GM21515 (cell line): ENCODE results near the gene ASCC3.
"Not testable (repeated sequence)": the region's sequence is repeated elsewhere in the genome, so short reads cannot be mapped to it uniquely, and the experiment has no call there.

Experiments used
- ATAC-seq: cut with Tn5 transposase; IDR thresholded peaks from one replicate; pipeline ENCODE4 v1.9.1; 2021; ENCODE audit not compliant: unreplicated experiment

Gene ASCC3

GRCh38 chr6:100886076-100886475 lies 4.9 kb upstream of the ASCC3 start:
- no peak for ATAC-seq

- no peak for ATAC-seq
Observed at GRCh38 chr6:100883347-100883746, 2.2 kb upstream of the ASCC3 start.

- peak; percentile 20 for ATAC-seq
Observed at GRCh38 chr6:100881707-100882040, 545 bp upstream of the ASCC3 start.

GRCh38 chr6:100880149-100880852 lies 828 bp downstream of the ASCC3 start:
- no peak for ATAC-seq

GRCh38 chr6:100879317-100879716 lies 1.8 kb downstream of the ASCC3 start:
- ATAC-seq = no peak

- ATAC-seq = no peak
Observed at GRCh38 chr6:100877851-100878250, 3.3 kb downstream of the ASCC3 start.

GRCh38 chr6:100876251-100876650 lies 4.9 kb downstream of the ASCC3 start:
- ATAC-seq = no peak

GRCh38 chr6:100865525-100865924 lies 15.6 kb downstream of the ASCC3 start:
- no peak for ATAC-seq

GRCh38 chr6:100862063-100862462 lies 19.1 kb downstream of the ASCC3 start:
- no peak for ATAC-seq

GRCh38 chr6:100856146-100856545 lies 25.0 kb downstream of the ASCC3 start:
- ATAC-seq = no peak

GRCh38 chr6:100851819-100852218 lies 29.3 kb downstream of the ASCC3 start:
- ATAC-seq = no peak

GRCh38 chr6:100850174-100850573 lies 31.0 kb downstream of the ASCC3 start:
- ATAC-seq = no peak

GRCh38 chr6:100846276-100846675 lies 34.9 kb downstream of the ASCC3 start:
- no peak for ATAC-seq

- ATAC-seq = no peak
Observed at GRCh38 chr6:100845676-100846075, 35.5 kb downstream of the ASCC3 start.

- no peak for ATAC-seq
Observed at GRCh38 chr6:100839419-100839818, 41.7 kb downstream of the ASCC3 start.

- ATAC-seq = no peak
Observed at GRCh38 chr6:100838011-100838410, 43.1 kb downstream of the ASCC3 start.

GRCh38 chr6:100833972-100834574 lies 47.1 kb downstream of the ASCC3 start:
- no peak for ATAC-seq

GRCh38 chr6:100829077-100829595 lies 52.0 kb downstream of the ASCC3 start:
- not testable (repeated sequence) for ATAC-seq

GRCh38 chr6:100823041-100823440 lies 58.1 kb downstream of the ASCC3 start:
- no peak for ATAC-seq

- ATAC-seq = no peak
Observed at GRCh38 chr6:100818066-100818465, 63.1 kb downstream of the ASCC3 start.

GRCh38 chr6:100810015-100810414 lies 71.1 kb downstream of the ASCC3 start:
- ATAC-seq = no peak

- peak; percentile 56 for ATAC-seq
Observed at GRCh38 chr6:100809346-100809745, 71.8 kb downstream of the ASCC3 start.
